GM18505 (cell line): Measurements from ENCODE around the gene TMPRSS4.

Experiments
- ATAC-seq: cut with Tn5 transposase; IDR thresholded peaks from one replicate; pipeline ENCODE4 v1.9.1; 2021; ENCODE audit not compliant: unreplicated experiment
- POLR2A ChIP-seq: IDR thresholded peaks from 4 replicates; pipeline ENCODE4 v1.6.1; 2011; ENCODE audit warnings: borderline replicate concordance; ENCODE audit not compliant: insufficient read depth, insufficient read length; ENCODE audit errors: extremely low read depth

The TMPRSS4 gene

DNA sequence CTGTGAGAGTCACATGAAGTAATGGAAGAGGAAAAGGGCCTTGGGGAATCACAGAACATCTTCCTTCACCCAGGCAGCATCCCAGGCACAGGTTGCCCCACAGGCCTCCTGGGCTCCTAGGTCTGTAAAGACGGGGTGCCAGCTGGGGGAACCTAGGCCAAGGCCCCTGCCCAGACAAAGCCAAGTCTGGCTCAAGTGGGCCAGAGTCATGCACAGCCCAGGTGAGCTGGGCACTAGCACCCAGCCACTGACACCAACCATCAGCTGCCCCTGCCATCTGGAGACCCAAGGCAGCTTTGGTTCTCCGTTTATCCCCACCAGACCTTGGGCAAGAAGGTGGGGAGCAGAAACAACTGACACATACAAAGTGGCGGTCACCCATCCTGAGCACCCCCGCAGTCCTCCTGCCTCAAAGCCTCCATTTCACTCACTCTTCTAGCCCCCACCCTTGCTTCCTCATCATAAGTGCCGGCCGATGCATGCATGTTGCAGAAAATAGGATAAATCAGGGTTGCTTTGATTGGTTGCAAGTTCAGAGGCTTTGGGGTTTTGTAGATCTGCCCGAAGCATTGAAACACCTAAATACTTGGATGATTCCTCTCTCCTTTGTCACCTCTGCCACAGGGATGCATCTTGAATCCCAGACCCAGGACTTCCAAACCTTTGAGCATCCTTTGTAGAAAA lies 26.5 kb upstream of the TMPRSS4 start:
- ATAC-seq = no peak

GRCh38 chr11:118051136-118051610 lies 25.7 kb upstream of the TMPRSS4 start:
- no peak for ATAC-seq
- TF ChIP-seq POLR2A = no peak

More for the DNA sequence above, 26.5 kb upstream of the TMPRSS4 start:
- no peak for TF ChIP-seq POLR2A

GRCh38 chr11:118051611-118052461 lies 25.0 kb upstream of the TMPRSS4 start:
- no peak for TF ChIP-seq POLR2A
- ATAC-seq = no peak

- ATAC-seq = no peak
- TF ChIP-seq POLR2A = no peak
Measured at GRCh38 chr11:118052581-118053206, 24.2 kb upstream of the TMPRSS4 start.

GRCh38 chr11:118054712-118055640 lies 21.9 kb upstream of the TMPRSS4 start:
- no peak for TF ChIP-seq POLR2A
- ATAC-seq = no peak

DNA sequence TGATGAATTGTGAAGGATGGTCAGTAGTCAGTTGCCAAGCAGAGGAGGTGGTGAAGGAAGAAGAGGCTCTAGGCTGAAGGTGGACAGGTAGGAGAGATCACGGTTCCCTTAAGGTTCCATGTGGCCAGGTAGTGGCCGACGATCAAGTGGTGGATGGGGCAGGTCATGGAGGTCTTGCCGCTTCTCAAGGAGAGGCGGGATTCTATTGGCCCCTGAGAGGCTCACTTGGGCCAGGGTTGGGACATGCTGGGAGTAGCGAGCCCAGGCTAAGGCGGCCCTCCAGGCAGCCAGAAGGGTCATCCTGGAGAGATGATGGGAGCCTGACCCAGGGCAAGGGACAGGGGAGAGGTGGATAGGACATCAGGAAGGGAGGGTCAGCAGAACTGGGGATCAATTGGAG lies 20.9 kb upstream of the TMPRSS4 start:
- no peak for TF ChIP-seq POLR2A
- no peak for ATAC-seq

DNA sequence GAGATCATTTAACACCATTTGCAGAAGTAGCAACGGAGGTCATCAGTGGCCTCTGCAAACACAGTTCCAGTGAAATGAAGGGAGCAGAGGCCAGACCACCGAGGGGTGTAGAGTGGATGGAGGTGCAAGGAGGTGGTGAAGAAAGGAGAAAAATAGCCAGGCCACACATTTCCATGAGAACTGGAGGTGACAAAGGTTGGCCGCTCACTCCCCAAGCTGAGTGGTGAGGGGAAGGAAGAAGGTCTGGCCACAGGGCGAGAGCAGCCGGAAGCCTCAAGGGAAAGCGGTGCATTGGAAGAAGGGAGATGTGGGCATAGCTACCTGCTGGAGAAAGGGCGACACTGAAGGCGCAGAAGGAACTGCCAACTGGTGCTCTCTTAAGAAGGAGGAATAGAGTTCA lies 20.1 kb upstream of the TMPRSS4 start:
- ATAC-seq = no peak
- no peak for TF ChIP-seq POLR2A

DNA sequence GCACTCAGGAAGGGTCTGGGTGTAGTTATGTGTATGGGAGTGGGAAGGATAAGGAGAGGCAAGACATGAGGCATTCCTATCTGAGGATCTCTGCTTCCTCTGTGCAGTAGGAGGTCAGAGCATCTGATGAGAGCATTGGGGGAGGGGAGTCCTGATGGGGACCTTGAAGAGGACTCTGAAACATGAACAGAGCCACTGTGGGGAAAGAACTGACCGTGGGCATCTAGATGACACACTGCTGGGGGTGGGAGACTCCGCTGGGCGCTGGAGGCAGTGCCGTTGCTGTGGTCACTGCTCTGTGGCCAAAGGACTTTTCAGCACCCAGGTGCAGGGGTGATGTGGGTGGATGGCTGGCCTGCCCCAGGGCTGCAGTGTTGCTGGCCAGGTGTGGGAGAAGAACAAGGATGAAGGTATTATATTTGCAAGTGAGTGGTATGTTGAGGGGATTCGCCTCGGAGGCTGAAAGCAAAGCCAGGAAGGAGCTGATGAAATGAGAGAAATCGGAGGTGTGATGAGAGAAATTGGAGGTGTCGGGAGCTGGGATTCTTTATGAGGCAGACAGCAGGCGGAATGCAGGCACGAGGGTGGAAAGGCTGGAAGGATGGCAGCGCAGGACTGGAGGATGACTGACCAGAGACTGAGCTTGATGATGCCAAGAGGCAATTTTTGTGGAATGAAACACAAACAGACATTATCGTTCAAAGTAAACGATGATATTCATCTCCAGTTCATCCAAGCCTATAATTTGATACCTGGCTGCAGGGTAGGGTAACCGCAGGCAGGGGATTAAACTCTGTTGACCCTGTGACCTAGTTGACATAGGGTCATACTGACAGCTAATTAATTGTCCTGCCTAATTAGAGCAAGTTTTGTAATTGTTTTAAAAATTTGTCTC lies 19.4 kb upstream of the TMPRSS4 start:
- ATAC-seq = no peak
- TF ChIP-seq POLR2A = no peak

- no peak for ATAC-seq
Measured at GRCh38 chr11:118058311-118059245, 18.3 kb upstream of the TMPRSS4 start.

DNA sequence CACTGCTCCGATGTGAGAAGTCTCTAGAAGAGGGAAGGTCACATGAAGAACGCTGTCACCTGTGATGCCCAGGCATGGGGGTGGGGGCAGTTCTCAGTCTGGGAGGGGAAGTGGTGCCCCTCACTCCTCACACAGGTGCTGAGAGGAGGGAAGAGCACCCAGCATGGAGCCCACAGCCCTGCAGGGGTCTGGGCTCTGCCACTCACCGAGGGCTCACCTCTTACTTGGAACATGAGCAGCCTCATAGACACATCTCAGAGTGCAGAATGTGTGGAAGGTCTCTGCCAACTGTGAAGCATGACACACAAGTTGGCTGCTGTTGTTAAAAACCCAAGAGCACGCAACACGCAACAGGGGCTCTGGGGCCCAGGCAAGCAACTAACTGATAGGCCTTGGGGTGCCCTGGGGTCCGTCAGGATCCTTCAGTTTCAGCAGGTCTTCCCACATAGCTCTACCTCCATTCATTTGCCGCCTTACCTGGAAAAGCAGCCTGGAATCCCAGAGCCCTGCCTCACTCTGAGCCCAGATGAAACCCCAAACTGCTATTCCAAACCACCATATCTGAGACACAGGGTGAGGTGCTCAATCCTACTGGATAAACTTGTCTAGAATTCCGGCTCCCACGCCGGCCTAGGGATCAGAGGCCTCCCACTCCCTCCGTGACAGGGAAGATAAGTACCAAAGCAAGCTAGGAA lies 17.5 kb upstream of the TMPRSS4 start:
- no peak for TF ChIP-seq POLR2A
- ATAC-seq = no peak

More at GRCh38 chr11:118058311-118059245, 18.3 kb upstream of the TMPRSS4 start:
- TF ChIP-seq POLR2A = no peak
